ENCODE data around the gene NDRG2. TPM values are rescaled to one million over a fixed set of nuclear protein-coding genes. Genes with fewer than 3 reads are reported as not detected.

NDRG2 gene
- total RNA-seq, 1 donor from 2014 or later, result 398 TPM

- peak; percentile 86 for ATAC-seq
- intact Hi-C loops (cut with DNase I), result no loop called here
- no peak for DNase-seq (ENCODE audit: low spot score)
These were observed 14.9 kb upstream of the NDRG2 start for GRCh38 chr14:21039585-21040369.

GRCh38 chr14:21038441-21039422 is 13.9 kb upstream of the NDRG2 start:
- peak; percentile 97 for ATAC-seq
- intact Hi-C loops (cut with DNase I), result no loop called here
- peak; percentile 88 for DNase-seq (ENCODE audit: low spot score)

- intact Hi-C loops (cut with DNase I), result no loop called here
- DNase-seq (ENCODE audit: low spot score), result no peak
- ATAC-seq, result no peak
These were observed 12.3 kb upstream of the NDRG2 start for GRCh38 chr14:21037156-21037555.

GRCh38 chr14:21036751-21037150 is 11.9 kb upstream of the NDRG2 start:
- ATAC-seq, result no peak
- DNase-seq (ENCODE audit: low spot score), result no peak
- intact Hi-C loops (cut with DNase I), result no loop called here

GRCh38 chr14:21034707-21035106 is 9.8 kb upstream of the NDRG2 start, which contains the start of gene RNASE13:
RNASE13 (minus strand) TSS chr14:21034807; CDS start chr14:21034288, 519 bp downstream.
- DNase-seq (ENCODE audit: low spot score) (no peak), ATAC-seq (no peak)
- intact Hi-C loops (cut with DNase I), result no loop called here

GRCh38 chr14:21033133-21033698 is 8.4 kb upstream of the NDRG2 start:
- DNase-seq (ENCODE audit: low spot score) (no peak), ATAC-seq (no peak)
- intact Hi-C loops (cut with DNase I), result no loop called here

- ATAC-seq (no peak), DNase-seq (ENCODE audit: low spot score) (no peak)
- intact Hi-C loops (cut with DNase I), result no loop called here
These were observed 7.7 kb upstream of the NDRG2 start for GRCh38 chr14:21032326-21033132.

GRCh38 chr14:21030531-21030930 is 5.7 kb upstream of the NDRG2 start:
- DNase-seq (ENCODE audit: low spot score), result no peak
- intact Hi-C loops (cut with DNase I), result no loop called here

GRCh38 chr14:21029917-21030316 is 5.1 kb upstream of the NDRG2 start, which contains the start of gene TPPP2:
TPPP2 (plus strand) TSS chr14:21030217; CDS start chr14:21030582, 365 bp downstream.
- intact Hi-C loops (cut with DNase I), result no loop called here
- DNase-seq (ENCODE audit: low spot score), result no peak
- no peak for ATAC-seq

More at GRCh38 chr14:21030531-21030930, 5.7 kb upstream of the NDRG2 start:
- no peak for ATAC-seq

- intact Hi-C loops (cut with DNase I), result no loop called here
- ATAC-seq, result no peak
- DNase-seq (ENCODE audit: low spot score), result no peak
These were observed 2.1 kb upstream of the NDRG2 start for GRCh38 chr14:21026988-21027315.

GRCh38 chr14:21026274-21026987 is 1.6 kb upstream of the NDRG2 start:
- intact Hi-C loops (cut with DNase I), result no loop called here
- ATAC-seq, result peak; percentile 50
- peak; percentile 76 for DNase-seq (ENCODE audit: low spot score)

- peak; percentile 89 for ATAC-seq
- DNase-seq (ENCODE audit: low spot score), result peak; percentile 88
- intact Hi-C loops (cut with DNase I), result no loop called here
These were observed 761 bp upstream of the NDRG2 start for GRCh38 chr14:21025371-21026273.

GRCh38 chr14:21023817-21024584 is 860 bp downstream of the NDRG2 start:
- no peak for ATAC-seq
- intact Hi-C loops (cut with DNase I), result no loop called here

GRCh38 chr14:21023174-21023573 is 1.7 kb downstream of the NDRG2 start:
- DNase-seq (ENCODE audit: low spot score), result no peak
- intact Hi-C loops (cut with DNase I), result no loop called here
- ATAC-seq, result no peak

More at GRCh38 chr14:21023817-21024584, 860 bp downstream of the NDRG2 start:
- no peak for DNase-seq (ENCODE audit: low spot score)

GRCh38 chr14:21022686-21023085 is 2.2 kb downstream of the NDRG2 start:
- intact Hi-C loops (cut with DNase I), result no loop called here
- ATAC-seq, result no peak
- no peak for DNase-seq (ENCODE audit: low spot score)

GRCh38 chr14:21020977-21021545 is 3.8 kb downstream of the NDRG2 start:
- ATAC-seq (no peak), DNase-seq (ENCODE audit: low spot score) (no peak)
- intact Hi-C loops (cut with DNase I), result no loop called here

All from sciatic nerve (tissue), 2 donors.